HG03060 (cell line): ENCODE results near the gene SLC34A3.
"Not testable (repeated sequence)": the region's sequence is repeated elsewhere in the genome, so short reads cannot be mapped to it uniquely, and the experiment has no call there.

Experiments
- ATAC-seq: cut with Tn5 transposase; IDR thresholded peaks from one replicate; pipeline ENCODE4 v1.9.1; 2021; ENCODE audit warnings: low read depth, moderate number of reproducible peaks; ENCODE audit not compliant: unreplicated experiment

The SLC34A3 gene

DNA sequence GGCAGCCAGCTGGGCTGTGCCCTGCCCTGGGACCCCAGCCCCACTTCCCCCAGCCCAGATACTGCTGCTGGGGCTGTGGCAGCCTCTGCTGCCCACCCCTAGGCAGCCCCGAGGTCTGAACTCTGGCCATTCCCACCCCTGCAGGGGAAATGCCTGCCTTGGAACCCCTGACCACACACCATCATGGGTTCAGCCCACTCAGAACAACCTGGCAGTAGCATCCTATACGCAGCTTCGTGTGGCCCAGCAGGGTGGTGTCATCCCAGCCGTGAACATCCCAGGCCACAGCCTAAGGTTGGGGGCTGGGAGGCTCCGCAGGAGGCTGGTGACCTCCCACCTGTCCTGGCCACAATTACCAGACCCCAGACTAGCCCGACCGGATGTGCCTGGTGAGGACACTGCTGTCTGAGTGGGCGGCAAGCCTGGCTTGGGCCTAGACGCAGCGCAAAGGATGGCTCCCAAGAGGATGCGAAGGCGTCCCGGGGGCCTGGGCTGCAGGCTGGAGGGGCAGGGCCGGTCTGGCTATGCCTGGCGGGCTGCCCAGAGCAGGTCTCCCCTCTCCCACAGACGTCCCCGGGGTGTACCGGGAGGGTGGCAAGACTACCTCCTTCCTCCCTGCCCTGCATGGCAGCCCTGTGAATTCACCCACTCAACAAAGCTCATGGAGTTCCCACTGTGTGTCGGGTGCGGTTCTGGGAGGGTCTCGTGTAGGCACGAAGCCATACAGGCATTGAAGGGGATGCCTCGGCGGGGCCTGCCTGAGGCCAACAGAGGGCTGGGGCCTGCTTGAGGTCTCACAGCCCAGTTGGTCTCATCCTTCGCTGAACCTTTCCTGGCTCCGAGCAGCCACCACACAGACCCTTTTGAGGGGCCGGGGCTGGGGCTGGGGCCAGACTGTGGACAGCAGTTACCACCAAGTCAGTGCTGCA lies 1.5 kb upstream of the SLC34A3 start:
- no peak for ATAC-seq

DNA sequence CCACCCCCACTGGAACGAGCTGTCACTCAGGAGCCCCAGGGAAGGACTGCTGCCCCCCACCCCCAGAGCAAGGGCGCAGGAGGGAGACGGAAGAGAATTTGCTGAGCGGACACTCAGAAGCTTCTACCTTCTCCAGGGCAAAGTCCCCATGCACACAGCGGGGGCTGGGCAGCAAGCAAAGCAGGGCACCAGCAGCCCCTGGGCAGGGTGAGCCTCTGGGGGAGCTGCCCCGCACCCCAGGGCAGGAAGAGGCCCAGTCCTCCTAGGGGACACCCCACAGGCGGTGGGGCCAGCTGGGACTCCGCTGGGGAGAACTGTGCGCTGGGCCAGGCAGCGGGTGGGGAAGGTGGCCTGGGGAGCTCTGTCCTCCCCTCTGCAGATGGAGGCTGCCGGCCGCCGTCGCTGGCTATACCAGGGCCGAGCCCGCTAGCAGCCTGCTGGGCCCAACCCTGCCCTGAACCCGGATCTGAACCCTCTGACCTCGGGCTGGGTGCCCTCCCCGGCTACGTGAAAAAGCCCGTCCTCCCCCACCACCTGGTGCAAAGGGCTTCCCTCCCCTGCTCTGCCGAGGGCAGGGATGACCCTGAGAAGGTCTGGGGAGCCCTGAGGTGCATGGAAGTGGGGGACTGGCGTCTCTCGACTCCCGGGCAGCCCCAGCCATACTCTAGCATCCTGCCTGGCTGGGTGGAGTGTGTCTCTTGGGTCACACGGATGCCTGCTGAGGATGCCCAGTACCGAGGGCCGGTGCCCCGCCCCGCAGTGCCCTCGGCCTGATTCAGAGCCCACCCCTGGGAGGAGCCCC lies 597 bp upstream of the SLC34A3 start:
- no peak for ATAC-seq

DNA sequence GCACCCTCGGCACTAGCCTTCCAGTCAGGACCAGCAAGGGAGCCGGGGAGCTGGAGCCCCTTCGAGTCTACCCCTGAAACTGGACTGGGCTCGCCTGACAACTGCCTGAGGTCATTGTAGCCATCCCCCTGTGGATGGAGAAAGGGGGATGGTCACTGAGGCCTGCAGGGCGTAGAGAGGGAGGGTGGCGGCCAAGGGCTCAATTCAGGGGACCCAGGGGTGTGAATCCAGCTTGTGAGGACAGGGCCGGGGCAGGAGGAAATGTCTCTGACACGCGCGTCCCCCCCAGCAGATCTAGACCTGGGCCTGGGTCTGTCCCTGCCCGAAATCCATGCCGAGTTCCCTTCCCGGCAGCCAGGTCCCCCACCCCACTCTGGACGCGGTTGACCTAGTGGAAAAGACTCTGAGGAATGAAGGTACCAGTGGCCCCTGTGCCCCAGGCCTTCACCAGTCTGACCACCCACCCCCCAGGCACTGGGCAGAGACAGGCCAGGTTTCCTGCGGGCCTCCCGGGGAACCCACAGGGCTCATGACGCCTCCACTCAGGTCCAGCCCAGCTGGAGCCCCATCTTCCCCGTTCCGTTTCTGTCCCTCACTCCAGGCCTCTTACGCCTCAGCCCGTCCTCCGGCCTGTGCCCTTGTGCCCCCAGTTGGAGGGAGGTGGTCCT lies 805 bp downstream of the SLC34A3 start:
- ATAC-seq: no peak

DNA sequence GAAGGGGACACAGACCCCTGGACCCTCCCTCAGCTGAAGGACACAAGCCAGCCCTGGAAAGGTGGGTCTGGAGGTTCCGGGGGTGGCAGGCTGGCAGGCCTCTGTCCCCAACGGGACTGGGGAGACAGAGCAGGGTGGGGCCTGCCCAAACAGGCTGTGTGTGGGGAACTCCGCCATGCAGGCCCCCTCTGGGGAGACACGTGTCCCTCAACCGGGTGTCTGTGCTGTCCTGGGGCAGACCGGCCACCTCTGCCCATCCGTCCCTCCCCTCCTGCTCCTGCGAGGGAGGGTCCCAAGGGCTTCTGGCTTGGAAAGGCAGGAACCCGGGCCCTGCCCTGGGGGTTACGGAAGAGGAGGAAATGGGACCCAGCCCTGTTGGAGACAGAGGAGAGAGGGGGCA lies 1.4 kb downstream of the SLC34A3 start:
- ATAC-seq: no peak

DNA sequence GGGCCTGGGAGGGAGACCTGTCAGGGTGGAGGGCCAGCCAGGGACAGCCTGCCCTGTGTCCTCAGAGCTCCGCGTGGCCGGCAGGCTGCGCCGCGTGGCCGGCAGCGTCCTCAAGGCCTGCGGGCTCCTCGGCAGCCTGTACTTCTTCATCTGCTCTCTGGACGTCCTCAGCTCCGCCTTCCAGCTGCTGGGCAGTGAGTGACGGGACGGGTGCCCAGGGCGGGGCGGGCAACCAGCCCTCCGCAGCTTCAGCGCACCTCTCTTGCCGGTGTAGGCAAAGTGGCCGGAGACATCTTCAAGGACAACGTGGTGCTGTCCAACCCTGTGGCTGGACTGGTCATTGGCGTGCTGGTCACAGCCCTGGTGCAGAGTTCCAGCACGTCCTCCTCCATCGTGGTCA lies 1.8 kb downstream of the SLC34A3 start:
- no peak for ATAC-seq

DNA sequence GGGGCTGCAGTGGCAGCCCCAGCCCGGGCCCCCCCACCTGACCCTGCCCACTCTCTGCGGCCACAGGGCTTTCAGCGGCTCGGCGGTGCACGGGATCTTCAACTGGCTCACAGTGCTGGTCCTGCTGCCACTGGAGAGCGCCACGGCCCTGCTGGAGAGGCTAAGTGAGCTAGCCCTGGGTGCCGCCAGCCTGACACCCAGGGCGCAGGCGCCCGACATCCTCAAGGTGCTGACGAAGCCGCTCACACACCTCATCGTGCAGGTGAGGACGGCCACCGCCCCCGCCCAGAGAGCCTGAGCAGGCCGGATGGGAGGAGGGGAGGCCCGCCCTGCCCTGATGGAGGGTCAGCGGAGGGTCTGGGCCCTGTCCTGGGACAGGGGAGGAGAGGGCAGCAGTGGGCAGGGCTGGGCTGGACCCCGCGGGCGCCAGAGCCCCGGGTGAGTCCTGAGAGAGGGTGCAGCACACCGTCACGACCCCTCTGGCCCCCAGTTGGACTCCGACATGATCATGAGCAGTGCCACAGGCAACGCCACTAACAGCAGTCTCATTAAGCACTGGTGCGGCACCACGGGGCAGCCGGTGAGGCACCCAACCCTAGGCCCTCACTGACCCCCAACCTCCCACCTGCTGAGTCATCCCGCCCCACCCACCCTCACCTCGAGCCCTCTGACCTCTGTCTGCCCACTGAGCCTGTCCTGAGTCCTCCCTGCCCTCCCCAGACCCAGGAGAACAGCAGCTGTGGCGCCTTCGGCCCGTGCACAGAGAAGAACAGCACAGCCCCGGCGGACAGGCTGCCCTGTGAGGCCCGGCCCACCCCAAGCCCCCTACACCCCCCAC lies 2.7 kb downstream of the SLC34A3 start:
- no peak for ATAC-seq

DNA sequence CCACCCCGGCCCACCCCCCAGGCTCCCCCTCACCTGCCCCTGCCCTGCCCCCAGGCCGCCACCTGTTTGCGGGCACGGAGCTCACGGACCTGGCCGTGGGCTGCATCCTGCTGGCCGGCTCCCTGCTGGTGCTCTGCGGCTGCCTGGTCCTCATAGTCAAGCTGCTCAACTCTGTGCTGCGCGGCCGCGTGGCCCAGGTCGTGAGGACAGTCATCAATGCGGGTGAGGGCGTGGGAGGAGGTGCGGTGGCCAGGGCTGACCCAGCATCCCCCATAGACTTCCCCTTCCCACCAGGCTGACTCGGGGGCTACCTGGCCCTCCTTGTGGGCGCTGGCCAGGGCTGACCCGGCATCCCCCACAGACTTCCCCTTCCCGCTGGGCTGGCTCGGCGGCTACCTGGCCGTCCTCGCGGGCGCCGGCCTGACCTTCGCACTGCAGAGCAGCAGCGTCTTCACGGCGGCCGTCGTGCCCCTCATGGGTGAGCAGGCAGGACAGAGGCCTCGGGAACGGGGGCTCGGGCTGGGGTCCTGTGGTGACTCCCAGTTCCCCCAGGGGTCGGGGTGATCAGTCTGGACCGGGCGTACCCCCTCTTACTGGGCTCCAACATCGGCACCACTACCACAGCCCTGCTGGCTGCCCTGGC lies 3.5 kb downstream of the SLC34A3 start:
- ATAC-seq: no peak

DNA sequence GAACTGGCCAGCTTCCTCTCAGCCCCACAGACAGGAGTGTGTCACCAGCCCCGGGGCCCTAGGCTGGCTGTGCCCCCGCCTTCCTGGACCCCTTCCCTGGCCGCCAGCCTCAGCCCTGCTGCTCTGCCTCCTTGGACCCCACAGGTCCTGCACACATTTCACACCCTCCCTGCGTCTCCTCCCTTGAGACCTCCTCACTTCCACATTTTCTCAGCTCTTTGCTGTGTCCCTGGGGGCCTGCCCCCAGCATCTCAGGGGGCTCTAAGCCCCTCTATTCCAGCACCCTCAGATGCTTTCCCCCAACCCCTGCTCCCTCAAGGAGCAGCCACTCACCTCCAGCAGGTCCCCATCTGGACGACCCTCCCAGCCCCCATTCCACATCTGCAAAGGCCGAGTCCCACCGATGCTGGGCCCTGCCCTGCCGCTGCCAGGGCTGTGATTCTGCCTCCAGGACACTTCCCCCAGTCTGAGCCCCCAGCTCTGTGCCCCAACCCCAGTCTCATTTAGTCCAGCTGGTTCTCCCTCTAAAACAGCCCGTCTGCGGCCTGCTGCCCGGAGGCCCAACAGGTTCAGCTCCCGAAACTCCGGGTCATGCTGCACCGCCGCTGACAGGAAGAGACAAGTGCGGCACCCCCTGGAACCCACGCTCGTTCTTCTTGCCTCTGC lies 4.2 kb downstream of the SLC34A3 start:
- no peak for ATAC-seq

DNA sequence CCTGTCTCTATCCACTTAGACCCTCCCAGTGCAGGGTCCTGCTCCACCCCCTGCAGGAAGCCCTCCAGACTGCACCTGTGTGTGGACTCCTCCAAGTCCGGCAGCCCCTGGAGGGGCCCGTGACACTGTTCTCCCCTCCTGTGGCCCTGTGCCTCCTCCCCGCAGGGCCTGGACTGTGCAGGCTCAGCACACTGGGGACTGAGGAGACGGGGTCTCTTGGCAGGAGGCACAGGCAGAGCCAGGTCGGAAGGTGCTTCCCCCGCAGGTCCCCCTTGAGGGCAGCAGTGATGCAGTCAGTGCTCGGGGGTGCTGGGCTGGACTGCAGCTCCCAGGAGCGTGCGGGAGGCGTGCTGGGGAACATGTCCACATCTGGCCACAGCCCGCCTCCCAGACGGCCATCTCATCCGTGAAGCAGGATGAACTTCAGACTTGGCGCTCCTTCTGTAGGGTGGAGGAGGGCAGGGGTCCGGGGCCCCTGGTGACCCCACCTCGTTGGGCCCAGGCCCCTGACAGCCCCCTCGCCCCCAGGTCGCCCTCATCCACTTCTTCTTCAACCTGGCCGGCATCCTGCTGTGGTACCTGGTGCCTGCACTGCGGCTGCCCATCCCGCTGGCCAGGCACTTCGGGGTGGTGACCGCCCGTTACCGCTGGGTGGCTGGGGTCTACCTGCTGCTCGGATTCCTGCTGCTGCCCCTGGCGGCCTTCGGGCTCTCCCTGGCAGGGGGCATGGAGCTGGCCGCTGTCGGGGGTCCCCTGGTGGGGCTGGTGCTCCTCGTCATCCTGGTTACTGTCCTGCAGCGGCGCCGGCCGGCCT lies 4.9 kb downstream of the SLC34A3 start:
- ATAC-seq: no peak

DNA sequence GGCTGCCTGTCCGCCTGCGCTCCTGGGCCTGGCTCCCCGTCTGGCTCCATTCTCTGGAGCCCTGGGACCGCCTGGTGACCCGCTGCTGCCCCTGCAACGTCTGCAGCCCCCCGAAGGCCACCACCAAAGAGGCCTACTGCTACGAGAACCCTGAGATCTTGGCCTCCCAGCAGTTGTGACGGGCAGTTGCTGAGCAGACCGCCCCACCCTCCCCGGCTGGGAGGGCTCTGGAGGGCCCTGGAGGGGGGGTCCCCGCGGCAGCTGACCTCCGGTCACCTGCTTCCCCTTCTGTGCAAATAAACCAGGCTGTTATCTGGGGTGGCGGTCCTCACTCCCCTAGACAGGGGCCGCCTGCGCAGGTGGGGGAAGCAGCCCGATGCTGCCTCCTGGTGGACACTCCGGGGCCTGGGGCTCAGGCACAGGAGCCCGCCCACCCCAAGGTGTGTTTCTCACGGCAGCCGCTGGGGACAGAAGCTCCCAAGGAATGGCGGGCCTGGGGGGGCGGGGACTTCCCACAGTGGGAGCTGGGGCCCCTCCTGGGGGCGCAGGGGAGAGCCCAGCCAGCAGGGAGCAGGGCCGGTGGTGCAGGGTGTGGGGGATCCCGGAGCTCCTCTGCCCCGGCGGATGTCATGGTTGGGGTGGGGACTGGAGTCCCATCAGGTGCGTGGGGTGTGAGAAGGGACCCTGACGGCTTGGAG lies 5.7 kb downstream of the SLC34A3 start:
- no peak for ATAC-seq

DNA sequence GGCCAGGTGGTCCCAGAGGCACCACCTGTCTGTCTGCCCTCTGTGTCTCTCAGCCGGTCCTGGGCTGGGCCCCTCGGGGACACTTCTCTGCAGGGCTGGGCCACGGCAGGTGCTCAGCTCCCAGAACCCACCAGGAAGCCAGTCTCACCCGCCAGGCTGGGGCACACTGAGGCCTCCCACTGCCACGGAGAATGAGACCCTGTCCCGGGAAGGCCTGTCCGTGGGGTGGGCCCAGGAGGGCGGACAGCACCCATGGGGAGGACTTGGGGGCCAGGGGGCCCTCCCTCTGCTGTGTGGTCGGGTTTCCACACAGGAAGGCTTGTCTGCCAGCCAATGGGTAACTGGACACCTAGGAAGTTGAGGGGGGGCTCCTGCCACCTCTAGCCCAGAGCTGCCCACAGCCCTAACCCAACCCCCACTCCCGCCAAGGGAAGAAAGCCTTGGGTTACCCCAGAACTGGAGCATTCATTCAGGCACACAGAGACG lies 6.3 kb downstream of the SLC34A3 start:
- no peak for ATAC-seq

DNA sequence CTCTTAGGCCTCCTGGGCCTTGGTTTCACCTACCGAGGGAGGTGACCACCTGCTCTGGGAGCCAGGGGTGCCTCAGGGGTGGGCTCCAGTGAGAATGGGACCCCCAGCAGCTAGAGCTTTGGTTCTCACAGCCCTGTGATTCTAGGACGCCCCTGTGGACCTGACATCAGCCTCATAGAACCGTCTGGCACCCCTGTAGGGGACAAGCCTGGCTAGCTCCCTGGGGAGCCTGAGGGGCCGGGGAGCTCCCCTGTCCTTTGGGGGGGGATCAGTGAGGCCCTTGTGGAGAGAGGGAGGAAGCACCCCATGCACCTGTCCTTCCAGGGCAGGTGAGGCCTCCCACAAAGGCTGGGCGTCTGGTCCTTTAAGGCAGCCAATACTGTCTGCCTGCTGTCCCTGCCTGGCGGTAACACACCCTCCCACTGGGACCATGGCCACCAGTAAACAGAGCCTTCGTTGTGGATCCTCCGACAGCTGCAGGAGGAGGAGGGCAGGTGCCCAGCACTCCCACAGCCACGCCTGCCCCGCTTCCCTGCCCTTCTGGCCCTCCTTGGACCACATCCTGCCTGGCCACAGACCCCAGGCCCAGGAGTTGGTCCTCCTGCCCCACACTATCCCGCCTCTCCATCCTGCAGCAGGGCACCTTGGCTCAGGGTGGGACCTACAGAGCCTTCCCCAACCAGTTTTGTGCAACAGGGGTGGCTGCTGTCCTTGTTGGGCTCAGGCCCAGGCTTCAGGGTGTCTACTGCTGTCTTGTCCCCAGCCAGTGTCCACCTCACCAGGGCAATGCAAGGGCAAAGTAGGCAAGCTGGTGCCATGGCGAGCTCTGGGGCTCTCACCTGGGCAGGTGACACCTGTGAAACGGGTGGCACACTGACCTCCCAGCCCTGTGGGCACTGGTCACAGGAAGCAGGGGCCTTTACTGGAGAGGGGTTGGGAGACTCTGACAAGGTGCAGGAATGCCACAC lies 7.3 kb downstream of the SLC34A3 start:
- ATAC-seq: no peak

DNA sequence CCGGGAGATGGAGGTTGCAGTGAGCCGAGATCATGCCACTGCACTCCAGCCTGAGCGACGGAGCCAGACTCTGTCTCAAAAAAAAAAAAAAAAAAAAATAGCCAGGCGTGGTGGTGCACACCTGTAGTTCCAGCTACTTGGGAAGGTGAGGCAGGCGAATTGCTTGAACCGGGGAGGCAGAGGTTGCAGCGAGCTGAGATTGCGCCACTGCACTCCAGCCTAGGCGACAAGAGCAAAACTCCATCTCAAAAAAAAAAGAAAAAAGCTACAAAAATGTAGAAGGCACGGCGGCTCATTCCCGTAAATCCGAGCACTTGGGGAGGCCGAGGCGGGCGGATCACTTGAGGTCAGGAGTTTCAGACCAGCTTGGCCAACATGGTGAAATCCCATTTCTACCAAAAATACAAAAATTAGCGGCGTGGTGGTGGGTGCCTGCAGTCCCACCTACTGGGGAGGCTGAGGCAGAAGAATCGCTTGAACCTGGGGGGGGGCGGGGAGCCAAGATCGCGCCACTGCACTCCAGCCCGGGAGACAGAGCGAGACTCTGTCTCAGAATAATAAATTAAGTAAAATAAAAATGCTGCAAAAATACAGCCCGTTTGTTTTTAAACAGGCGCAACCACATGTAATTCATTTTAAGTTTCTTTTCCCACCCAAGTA lies 9.0 kb downstream of the SLC34A3 start:
- ATAC-seq: not testable (repeated sequence)

DNA sequence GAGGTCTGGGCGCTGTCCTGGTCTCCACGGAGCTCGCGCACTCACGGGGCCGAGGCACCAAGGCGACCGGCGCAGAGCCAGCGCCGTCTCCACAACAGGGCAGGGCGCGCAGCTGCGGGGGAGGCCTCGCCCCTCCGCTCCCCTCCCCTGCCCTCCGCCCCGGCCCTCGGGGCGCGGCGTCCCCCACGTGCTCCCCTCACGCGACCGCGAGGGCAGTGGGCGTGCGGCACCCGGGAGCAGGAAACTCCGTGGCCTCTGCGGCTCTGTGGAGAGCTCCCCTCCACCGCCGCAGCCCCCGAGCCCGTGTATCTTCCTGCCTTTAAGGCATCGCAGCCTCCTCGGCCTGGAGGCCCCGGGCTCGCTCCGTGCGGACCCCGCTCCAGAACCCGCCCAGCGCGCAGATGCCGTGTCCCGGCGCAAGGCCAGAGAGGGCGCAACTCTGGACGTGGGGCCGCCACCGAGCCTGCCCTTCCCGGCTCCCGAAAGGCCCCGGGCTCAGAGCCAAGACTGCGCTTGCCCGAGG lies 9.7 kb downstream of the SLC34A3 start:
- ATAC-seq: peak; percentile 1

DNA sequence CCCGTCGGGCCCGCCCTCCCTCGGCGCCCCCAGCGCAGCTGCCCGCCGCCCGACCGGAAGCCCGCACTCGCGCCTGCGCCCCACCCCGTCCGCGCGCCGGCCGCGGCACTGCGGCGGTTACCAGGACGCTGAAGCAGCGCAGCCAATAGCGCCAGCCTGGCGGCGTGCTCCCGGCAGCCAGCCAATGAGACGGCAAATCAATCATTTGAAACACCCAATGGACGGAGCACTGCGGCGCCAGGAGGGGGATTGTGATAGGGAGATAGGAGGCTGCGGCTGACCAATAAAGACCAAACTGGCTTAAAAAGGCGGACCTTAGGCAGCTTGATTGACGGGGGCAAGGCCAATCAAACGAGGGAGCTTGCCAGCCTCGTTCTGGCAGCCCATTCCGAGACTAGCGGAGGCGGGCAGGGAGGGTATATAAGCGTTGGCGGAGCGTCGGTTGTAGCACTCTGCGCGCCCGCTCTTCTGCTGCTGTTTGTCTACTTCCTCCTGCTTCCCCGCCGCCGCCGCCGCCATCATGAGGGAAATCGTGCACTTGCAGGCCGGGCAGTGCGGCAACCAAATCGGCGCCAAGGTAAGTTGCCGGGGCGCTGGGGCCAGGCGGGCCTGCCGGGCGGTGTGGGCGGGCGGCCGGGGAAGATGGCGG lies 10.3 kb downstream of the SLC34A3 start, which contains the start of gene TUBB4B:
TUBB4B (plus strand) TSS at position 447 of the 649 bp plus-strand sequence; CDS start at position 521, 74 bp downstream.
- ATAC-seq: peak; percentile 84
